H1 (cell line): Measurements from ENCODE around the gene CCDC14. TPM values are rescaled to one million over a fixed set of nuclear protein-coding genes. Genes with fewer than 3 reads are reported as not detected.

Experiments used
- CTCF ChIA-PET: fragments of 300-600 bp; sonication (Branson Sonifier 250); formaldehyde crosslinking; loops from one replicate; lab custom pipeline; 2021; ENCODE audit not compliant: partially characterized antibody; lab: Charles Lee
- POLR2A ChIA-PET: fragments of 300-600 bp; sonication (Branson Sonifier 250); formaldehyde crosslinking; loops from one replicate; lab custom pipeline; 2021; ENCODE audit warnings: inconsistent platforms; ENCODE audit not compliant: partially characterized antibody; lab: Charles Lee
- DNase-seq, 2 experiments: peaks; one replicate each; pipeline versions ENCODE4 v3.0.0 to v3.0.0-alpha.2; 2010 to 2022; ENCODE audit warnings: low spot score in 2 of 2, low read depth in 1 of 2, mixed read lengths in 1 of 2
- FAIRE-seq: peaks from 2 replicates; lab custom pipeline; 2011; peaks lifted over from hg19 to GRCh38; lab: Jason Lieb, UNC
- H2AFZ ChIP-seq: 2 replicates; pipeline ENCODE4 v1.8.1; 2012; ENCODE audit warnings: low read length, inconsistent platforms
- H2AK5ac ChIP-seq: 2 replicates; pipeline ENCODE4 v1.6.1; 2013; ENCODE audit warnings: low read depth, low read length
- H2BK120ac ChIP-seq: replicated peaks from 2 replicates; pipeline ENCODE3; 2013; ENCODE audit warnings: low read depth, low read length, inconsistent platforms
- H2BK12ac ChIP-seq: 2 replicates; pipeline ENCODE4 v1.6.1; 2013; ENCODE audit warnings: low read depth, low read length
- H2BK15ac ChIP-seq: 2 replicates; pipeline ENCODE4 v1.6.1; 2013; ENCODE audit warnings: low read length
- H2BK20ac ChIP-seq: 2 replicates; pipeline ENCODE4 v1.6.1; 2013; ENCODE audit warnings: low read length
- H2BK5ac ChIP-seq: 2 replicates; pipeline ENCODE4 v1.6.1; 2013; ENCODE audit warnings: low read depth, low read length
- H3K14ac ChIP-seq: 2 replicates; pipeline ENCODE4 v1.6.1; 2013; ENCODE audit warnings: inconsistent platforms; ENCODE audit not compliant: insufficient read length
- H3K18ac ChIP-seq: 2 replicates; pipeline ENCODE4 v1.6.1; 2013; ENCODE audit warnings: low read length; ENCODE audit errors: extremely low read depth
- H3K23ac ChIP-seq: 2 replicates; pipeline ENCODE4 v1.6.1; 2013; ENCODE audit warnings: inconsistent platforms; ENCODE audit not compliant: insufficient read length
- H3K23me2 ChIP-seq: 2 replicates; pipeline ENCODE4 v1.6.1; 2013; ENCODE audit warnings: low read depth, low read length
- H3K27ac ChIP-seq: 2 replicates; pipeline ENCODE4 v1.6.1; 2011; ENCODE audit warnings: low read depth, low read length, inconsistent platforms
- H3K27me3 ChIP-seq, 4 experiments: replicated peaks in 1 of 4; 1 replicate in 1 of 4; 2 replicates in 3 of 4; pipeline versions ENCODE4 v1.6.1 to v1.8.1; 2011 to 2013; ENCODE audit warnings: low read length in 3 of 4, mild to moderate bottlenecking in 3 of 4, inconsistent platforms in 2 of 4, mixed read lengths in 2 of 4, moderate library complexity in 1 of 4; ENCODE audit not compliant: control insufficient read depth in 3 of 4, insufficient read depth in 3 of 4; ENCODE audit errors: extremely low read depth in 1 of 4
- H3K36me3 ChIP-seq, 4 experiments: 2 replicates each; pipeline versions ENCODE4 v1.6.1 to v1.8.1; 2011 to 2013; ENCODE audit warnings: mild to moderate bottlenecking in 4 of 4, low read length in 3 of 4, moderate library complexity in 2 of 4, control low read depth in 1 of 4, inconsistent platforms in 1 of 4; ENCODE audit not compliant: insufficient read depth in 4 of 4, control insufficient read depth in 2 of 4
- H3K4ac ChIP-seq: replicated peaks from 2 replicates; pipeline ENCODE3; 2013; ENCODE audit warnings: low read length, low read depth, mixed read lengths, inconsistent platforms; ENCODE audit not compliant: insufficient read length
- H3K4me1 ChIP-seq, 4 experiments: replicated peaks in 1 of 4; 1 replicate in 1 of 4; 2 replicates in 3 of 4; pipeline versions ENCODE4 v1.6.1 to v1.8.1; 2011 to 2013; ENCODE audit warnings: low read length in 3 of 4, inconsistent platforms in 2 of 4, mixed read lengths in 1 of 4; ENCODE audit not compliant: insufficient read depth in 4 of 4, control insufficient read depth in 3 of 4
- H3K4me2 ChIP-seq, 2 experiments: 2 replicates each; pipeline versions ENCODE4 v1.6.1 to v1.8.1; 2011 to 2013; ENCODE audit warnings: low read depth in 2 of 2, low read length in 2 of 2, control low read depth in 1 of 2, inconsistent platforms in 1 of 2, mild to moderate bottlenecking in 1 of 2; ENCODE audit not compliant: insufficient read depth in 1 of 2
- H3K4me3 ChIP-seq, 4 experiments: fragments of 200-600, 300-600 bp in 1 of 4; sonication (generic), shearing (Covaris generic), sonication (Bioruptor Twin) in 1 of 4; 2 replicates each; pipeline versions ENCODE4 v1.5.1 to v1.8.1; 2011 to 2016; ENCODE audit warnings: low read length in 4 of 4, low read depth in 3 of 4, control low read depth in 2 of 4, inconsistent platforms in 2 of 4, mild to moderate bottlenecking in 2 of 4, mixed read lengths in 1 of 4, moderate library complexity in 1 of 4; ENCODE audit not compliant: insufficient read depth in 2 of 4; ENCODE audit errors: extremely low read depth in 1 of 4
- H3K56ac ChIP-seq: replicated peaks from 2 replicates; pipeline ENCODE3; 2013; ENCODE audit warnings: low read depth, mild to moderate bottlenecking, mixed read lengths, low read length, inconsistent platforms; ENCODE audit not compliant: insufficient read length
- H3K79me1 ChIP-seq: 2 replicates; pipeline ENCODE4 v1.6.1; 2013; ENCODE audit warnings: low read depth, low read length, control low read depth
- H3K79me2 ChIP-seq, 2 experiments: 2 replicates each; pipeline versions ENCODE4 v1.6.1 to v1.8.1; 2012 to 2013; ENCODE audit warnings: low read length in 2 of 2, mild to moderate bottlenecking in 2 of 2, inconsistent platforms in 1 of 2; ENCODE audit not compliant: insufficient read depth in 2 of 2, control insufficient read depth in 1 of 2
- H3K9ac ChIP-seq, 4 experiments: replicated peaks in 1 of 4; 1 replicate in 1 of 4; 2 replicates in 3 of 4; pipeline versions ENCODE4 v1.6.1 to v1.8.1; 2011 to 2013; ENCODE audit warnings: low read depth in 3 of 4, low read length in 3 of 4, control low read depth in 2 of 4, mild to moderate bottlenecking in 2 of 4, moderate library complexity in 2 of 4, inconsistent platforms in 1 of 4; ENCODE audit errors: extremely low read depth in 1 of 4
- H3K9me3 ChIP-seq, 2 experiments: 2 replicates each; pipeline versions ENCODE4 v1.6.1 to v1.8.1; 2012 to 2013; ENCODE audit warnings: mild to moderate bottlenecking in 2 of 2, moderate library complexity in 2 of 2, control low read depth in 1 of 2, inconsistent platforms in 1 of 2, low read depth in 1 of 2, low read length in 1 of 2, mixed read lengths in 1 of 2; ENCODE audit not compliant: insufficient read depth in 2 of 2
- H4K20me1 ChIP-seq, 2 experiments: replicated peaks in 1 of 2; 2 replicates each; pipeline versions ENCODE3 to v1.8.1; 2011 to 2013; ENCODE audit warnings: inconsistent platforms in 2 of 2, low read length in 2 of 2, mild to moderate bottlenecking in 1 of 2; ENCODE audit not compliant: insufficient read depth in 2 of 2, control insufficient read depth in 1 of 2
- H4K5ac ChIP-seq: 2 replicates; pipeline ENCODE4 v1.6.1; 2013; ENCODE audit warnings: low read length, low read depth, mixed read lengths, inconsistent platforms; ENCODE audit not compliant: insufficient read length
- H4K8ac ChIP-seq: 2 replicates; pipeline ENCODE4 v1.8.0; 2013; ENCODE audit warnings: mild to moderate bottlenecking, moderate library complexity, low read length, inconsistent platforms; ENCODE audit not compliant: insufficient read depth; ENCODE audit errors: extremely low read depth
- H4K91ac ChIP-seq: replicated peaks from 2 replicates; pipeline ENCODE3; 2013; ENCODE audit warnings: low read length, mixed read lengths, inconsistent platforms; ENCODE audit not compliant: insufficient read length
- BRCA1 ChIP-seq: IDR thresholded peaks from 2 replicates; pipeline ENCODE4 v1.6.1; 2012; ENCODE audit warnings: low read depth, low read length, improper control_type of control experiment
- CHD1 ChIP-seq: IDR thresholded peaks from 2 replicates; pipeline ENCODE4 v1.6.1; 2012; ENCODE audit warnings: low read depth, low read length, improper control_type of control experiment
- NRF1 ChIP-seq: IDR thresholded peaks from 2 replicates; pipeline ENCODE4 v1.6.1; 2011; ENCODE audit warnings: mild to moderate bottlenecking, low read depth, low read length, improper control_type of control experiment
- RNF2 ChIP-seq: fragments of 200-900, 300-1000 bp; sonication (generic); IDR thresholded peaks from 2 replicates; pipeline ENCODE4 v1.7.1; 2016; ENCODE audit warnings: borderline replicate concordance, low read depth, mild to moderate bottlenecking, antibody characterized with exemption, low read length; ENCODE audit not compliant: poor library complexity, severe bottlenecking; ENCODE audit errors: missing control alignments
- RXRA ChIP-seq: IDR thresholded peaks from 2 replicates; pipeline ENCODE4 v1.6.1; 2011; ENCODE audit warnings: low read depth, mild to moderate bottlenecking, low read length, moderate library complexity; ENCODE audit not compliant: insufficient read depth
- SUZ12 ChIP-seq: fragments of 200-600 bp; sonication (generic); IDR thresholded peaks from 2 replicates; pipeline ENCODE4 v1.6.1; 2012; ENCODE audit warnings: mild to moderate bottlenecking, inconsistent platforms, low read length, moderate library complexity, mixed read lengths
- TEAD4 ChIP-seq: IDR thresholded peaks from 2 replicates; pipeline ENCODE4 v1.6.1; 2012; ENCODE audit warnings: low read depth, low read length, inconsistent platforms, mixed read lengths
- whole genome bisulfite sequencing, 2 experiments: shearing (Covaris generic) in 1 of 2; methylation state at CpG; one replicate each; pipeline versions ENCODE4 v1.1.6 to v1.1.7; 2013 to 2015; ENCODE audit warnings: low lambda C conversion rate in 2 of 2, mixed read lengths in 2 of 2, inconsistent platforms in 1 of 2, low coverage in 1 of 2, missing lambda C conversion rate in 1 of 2; ENCODE audit not compliant: insufficient replicate concordance in 2 of 2, insufficient coverage in 1 of 2, insufficient read length in 1 of 2; ENCODE audit errors: extremely low coverage in 1 of 2, missing lambda C conversion rate in 1 of 2; 5-methylcytosine and 5-hydroxymethylcytosine counted together
- polyA plus RNA-seq, 7 experiments: library from polyadenylated mRNA; depleted of rRNA in 3 of 7; stranded (reverse) in 5 of 7; unstranded in 2 of 7; fragments of >200 nt in 5 of 7; fragments of 200-250 nt in 2 of 7; gene quantifications; 1 replicate in 5 of 7; 2 replicates in 1 of 7; 4 replicates in 1 of 7; pipeline versions ENCODE4 v1.2.1 to v1.2.3, GENCODE V29; 2011 to 2013; ENCODE audit warnings: missing spikeins in 2 of 7, mixed read lengths in 2 of 7
- total RNA-seq: library from RNA; stranded (reverse); fragmentation: NEBNext Ultra II Directional; extraction: Animal tissue kit (Norgen Biotek cat#: 25700); gene quantifications from 2 replicates; pipeline ENCODE4 v1.2.1, GENCODE V29; 2021
- TF ChIP-seq, protein P1 (sequence below): IDR thresholded peaks from 2 replicates; pipeline ENCODE4 v1.6.1; 2011; ENCODE audit warnings: low read depth, mild to moderate bottlenecking, low read length; ENCODE audit not compliant: insufficient read depth

Gene CCDC14
- total and polyA plus RNA-seq, 2 of the 8 experiments (the other 6 are each of a cell fraction or from before 2014, with no cell fraction given) = 53.6 to 95.7 TPM

DNA sequence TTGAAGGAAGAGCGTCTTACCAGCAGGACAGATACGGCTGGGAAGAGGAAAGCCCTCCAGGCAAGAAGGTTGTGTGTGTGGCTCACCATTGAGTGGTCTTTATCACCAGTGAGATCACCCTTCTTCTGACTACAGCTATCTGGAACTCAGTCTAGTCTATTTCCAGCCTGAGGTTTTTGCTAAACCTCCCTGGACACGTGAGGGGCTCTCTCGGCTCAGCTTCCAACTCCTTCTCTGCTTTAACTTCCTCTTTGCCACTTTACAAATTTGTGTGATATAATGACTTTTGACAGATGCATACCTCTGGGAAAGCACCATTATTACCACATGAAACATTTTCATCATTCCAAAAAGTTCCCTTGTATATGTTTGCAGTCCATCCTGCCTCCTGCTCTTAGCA lies 46.2 kb upstream of the CCDC14 start:
- no peaks in the 10 kb centered on the region for H4K20me1 ChIP-seq
- no peak overlapping the region for H3K27ac ChIP-seq
- H3K23ac ChIP-seq = no peak overlapping the region
- H2BK12ac ChIP-seq = no peak overlapping the region
- no peaks in the 10 kb centered on the region for H3K4me1 ChIP-seq
- H3K4ac ChIP-seq = no peak overlapping the region
- no peak overlapping the region for H3K56ac ChIP-seq
- H3K79me2 ChIP-seq = no peaks in the 10 kb centered on the region
- H2BK120ac ChIP-seq = no peak overlapping the region
- no peak overlapping the region for H2BK20ac ChIP-seq
- H3K14ac ChIP-seq = no peak overlapping the region
- no peaks in the 10 kb centered on the region for H3K79me1 ChIP-seq
- no peak overlapping the region for H3K4me2 ChIP-seq
- no peak overlapping the region for H3K4me3 ChIP-seq
- no peaks in the 10 kb centered on the region for H3K9me3 ChIP-seq
- no peaks in the 10 kb centered on the region for H3K23me2 ChIP-seq
- no peak overlapping the region for H2AFZ ChIP-seq
- DNase-seq (no peak), FAIRE-seq (no peak)
- 98% methylated on average over 4 of the region's 4 CpGs; no CpG with 5 or more reads in 1 of the 2 experiments for WGBS, 2 experiments
- H2AK5ac ChIP-seq = no peak overlapping the region
- ChIA-PET CTCF (interaction anchor here (1.7 kb wide), 1 partner anchor 9 kb away, joined by 6 read pairs; no protein-coding TSS in a partner anchor), POLR2A (no interaction called here)
- no peak overlapping the region for H3K18ac ChIP-seq
- no peak overlapping the region for H3K9ac ChIP-seq
- H4K8ac ChIP-seq = no peak overlapping the region
- H3K36me3 ChIP-seq = no peaks in the 10 kb centered on the region
- H4K91ac ChIP-seq = no peak overlapping the region
- no peak overlapping the region for H2BK15ac ChIP-seq
- H4K5ac ChIP-seq = no peak overlapping the region
- no peak overlapping the region for H2BK5ac ChIP-seq
- no peaks in the 10 kb centered on the region for H3K27me3 ChIP-seq
- no peak for TF ChIP-seq TEAD4
- TF ChIP-seq RNF2 = no peak
- TF ChIP-seq NRF1 = no peak
- TF ChIP-seq CHD1 = no peak
- no peak for TF ChIP-seq RXRA
- no peak for TF ChIP-seq BRCA1
- TF ChIP-seq, protein P1, sequence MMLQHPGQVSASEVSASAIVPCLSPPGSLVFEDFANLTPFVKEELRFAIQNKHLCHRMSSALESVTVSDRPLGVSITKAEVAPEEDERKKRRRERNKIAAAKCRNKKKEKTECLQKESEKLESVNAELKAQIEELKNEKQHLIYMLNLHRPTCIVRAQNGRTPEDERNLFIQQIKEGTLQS = no peak
- no peak for TF ChIP-seq SUZ12
